GM19463 (cell line): Measurements from ENCODE around the gene TRMT61A.
"Not testable (repeated sequence)": the region's sequence is repeated elsewhere in the genome, so short reads cannot be mapped to it uniquely, and the experiment has no call there.

ENCODE experiments used
- ATAC-seq: cut with Tn5 transposase; IDR thresholded peaks from one replicate; pipeline ENCODE4 v1.9.1; 2021; ENCODE audit warnings: mild to moderate bottlenecking, moderate library complexity; ENCODE audit not compliant: unreplicated experiment

Gene TRMT61A

DNA sequence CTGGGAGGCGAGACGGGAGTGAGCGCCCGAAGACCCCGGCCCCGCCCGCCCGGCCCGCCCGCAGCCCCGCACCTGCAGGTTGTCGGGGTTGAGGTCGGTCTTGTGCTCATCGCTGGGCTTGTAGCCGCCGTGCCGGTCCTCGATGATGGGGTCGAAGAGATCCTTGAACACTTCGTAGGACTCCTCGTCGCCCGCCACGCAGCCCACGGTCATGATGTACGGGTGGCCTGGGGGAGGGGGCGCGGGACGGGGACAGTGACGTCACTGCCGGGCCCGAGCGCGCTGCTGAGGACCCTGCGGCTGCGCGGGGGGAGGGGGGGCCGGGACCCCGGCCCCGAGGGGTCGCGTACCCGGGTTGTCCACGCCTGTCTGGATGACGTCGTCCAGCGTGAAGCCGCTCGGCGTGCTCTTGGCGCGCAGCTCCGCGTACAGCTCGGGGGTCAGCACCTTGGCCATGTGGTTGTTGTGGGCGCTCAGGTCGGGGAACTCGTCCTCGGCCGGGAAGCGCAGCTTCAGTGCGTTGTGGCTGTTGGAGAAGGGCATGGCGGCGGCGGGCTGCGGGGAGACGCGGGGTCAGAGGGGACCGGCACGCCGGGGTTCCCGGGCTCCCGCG lies 6.9 kb upstream of the TRMT61A start:
- no peak for ATAC-seq

GRCh38 chr14:103522649-103523574 lies 6.1 kb upstream of the TRMT61A start, which contains the start of gene CKB:
CKB (minus strand) TSS chr14:103522830; CDS start chr14:103522493, 337 bp downstream.
- ATAC-seq = no peak

DNA sequence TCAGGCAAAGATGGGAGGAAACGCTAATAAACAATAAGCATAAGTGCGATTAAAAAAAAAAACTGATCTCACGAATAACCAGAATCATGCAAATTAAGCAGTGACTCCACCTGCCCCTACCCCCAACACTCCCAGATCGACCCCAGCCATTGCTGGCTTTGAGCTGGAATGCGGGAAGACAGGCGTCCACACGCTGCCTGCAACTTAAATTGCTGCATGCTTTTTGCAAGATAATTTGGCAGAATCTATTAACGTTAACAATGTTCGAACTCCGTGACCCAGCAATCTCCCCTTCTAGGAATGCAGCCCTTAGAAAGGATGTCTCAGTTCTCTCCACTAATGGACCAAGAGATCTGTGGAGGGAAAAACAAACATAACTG lies 5.4 kb upstream of the TRMT61A start:
- no peak for ATAC-seq

DNA sequence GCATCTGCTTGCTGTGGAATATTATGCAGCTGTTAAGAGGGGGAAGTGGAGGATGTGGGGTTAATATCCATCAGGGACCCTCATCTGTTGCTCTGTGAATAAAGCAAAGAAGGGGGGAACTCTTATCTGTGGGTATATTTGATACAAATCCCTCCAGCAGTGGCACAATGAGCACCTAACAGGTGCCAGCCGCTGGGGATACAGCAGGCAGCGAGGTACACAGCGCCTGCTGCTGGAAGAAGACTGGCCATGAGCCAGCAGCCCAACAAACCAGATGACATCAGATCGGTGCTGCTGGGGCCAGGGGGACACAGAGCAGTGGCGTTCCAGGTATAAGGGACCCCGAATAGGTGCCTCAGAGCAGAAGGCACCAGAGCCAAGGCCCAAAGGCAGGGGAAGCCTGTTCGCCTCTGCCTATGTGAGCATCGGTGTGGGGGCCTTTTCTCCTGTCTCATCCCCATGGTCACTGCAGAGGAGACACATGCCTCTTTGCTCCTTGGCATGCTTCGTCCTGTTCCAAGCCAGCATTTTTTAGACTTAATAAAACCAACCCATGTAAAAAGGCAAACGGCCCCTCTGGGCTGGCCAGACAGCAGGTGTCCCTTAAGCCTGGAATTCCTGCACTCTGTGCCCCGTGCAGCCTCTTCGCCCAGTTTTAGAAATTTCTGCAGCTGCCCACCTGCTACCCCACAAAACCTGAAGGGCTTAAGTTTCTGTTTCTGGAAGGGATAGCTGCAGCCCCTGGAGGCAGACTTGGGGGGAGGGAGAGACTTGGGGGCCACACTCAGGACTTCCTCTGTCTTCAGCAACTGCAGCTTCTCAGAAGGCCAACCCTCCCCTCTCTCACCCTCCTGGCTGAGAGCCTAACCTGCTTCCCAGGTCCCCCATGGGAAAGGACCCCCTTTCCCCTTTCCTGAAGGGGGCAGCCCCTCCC lies 4.7 kb upstream of the TRMT61A start:
- no peak for ATAC-seq

DNA sequence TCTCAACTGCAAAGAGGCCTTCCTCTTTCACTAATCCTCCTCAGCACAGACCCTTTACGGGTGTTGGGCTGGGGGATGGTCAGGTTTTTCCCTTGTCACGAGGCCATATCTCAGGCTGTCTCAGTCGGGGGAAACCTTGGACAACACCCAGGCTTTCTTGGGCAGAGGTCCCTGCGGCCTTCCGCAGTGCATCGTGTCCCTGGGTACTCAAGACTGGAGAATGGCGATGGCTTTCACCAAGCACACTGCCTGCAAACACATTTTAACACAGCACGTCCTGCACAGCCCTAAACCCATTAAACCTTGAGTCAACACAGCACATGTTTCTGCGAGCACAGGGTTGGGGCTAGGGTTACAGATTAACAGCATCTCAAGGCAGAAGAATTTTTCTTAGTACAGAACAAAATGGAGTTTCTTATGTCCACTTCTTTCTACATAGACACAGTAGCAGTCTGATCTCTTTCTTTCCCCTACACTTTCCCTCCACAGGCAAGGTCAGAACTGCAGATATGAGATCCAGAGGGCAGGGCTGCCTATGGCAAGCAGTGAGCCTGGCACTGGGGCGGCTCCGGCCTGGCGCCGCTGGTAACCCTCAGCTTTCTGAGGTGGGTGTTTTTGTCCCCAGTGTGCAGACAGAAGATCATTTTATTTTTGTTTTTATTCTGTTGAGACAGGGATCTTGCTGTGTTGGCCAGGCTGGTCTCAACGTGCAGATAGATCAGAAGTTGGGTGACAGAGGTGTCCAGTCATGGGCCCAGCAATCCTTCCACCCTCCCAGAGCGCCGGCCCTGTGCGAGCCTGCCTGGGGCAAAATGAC lies 3.4 kb upstream of the TRMT61A start:
- not testable (repeated sequence) for ATAC-seq

GRCh38 chr14:103526247-103526913 lies 2.6 kb upstream of the TRMT61A start:
- no peak for ATAC-seq

GRCh38 chr14:103526914-103527248 lies 2.1 kb upstream of the TRMT61A start:
- ATAC-seq = no peak

- peak; percentile 86 for ATAC-seq
Observed at GRCh38 chr14:103527408-103528145, 1.4 kb upstream of the TRMT61A start.

GRCh38 chr14:103528146-103528586 lies 830 bp upstream of the TRMT61A start:
- no peak for ATAC-seq

GRCh38 chr14:103529383-103530365 lies 678 bp downstream of the TRMT61A start:
- ATAC-seq = no peak

- no peak for ATAC-seq
Observed at GRCh38 chr14:103530390-103530789, 1.4 kb downstream of the TRMT61A start.

DNA sequence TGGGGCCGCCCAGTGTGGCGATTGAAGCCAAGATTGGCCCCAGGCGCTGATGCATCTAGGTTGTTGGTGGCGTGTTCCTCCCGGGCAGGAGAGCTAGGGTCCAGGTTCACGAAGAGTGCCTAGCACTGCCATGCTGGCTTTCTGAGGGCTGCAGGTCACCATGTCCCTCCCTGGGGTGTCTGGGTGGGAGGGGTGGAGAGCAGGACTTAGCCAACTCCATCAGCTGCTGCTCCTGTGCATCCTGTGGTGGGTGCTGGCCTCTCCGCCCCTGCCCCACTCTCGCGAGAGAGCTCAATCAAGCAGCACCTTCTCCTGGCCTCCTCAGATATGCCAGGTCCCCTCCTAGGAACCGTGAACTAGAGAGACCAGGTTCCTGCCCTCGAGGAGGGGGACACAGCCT lies 1.8 kb downstream of the TRMT61A start:
- ATAC-seq = no peak

DNA sequence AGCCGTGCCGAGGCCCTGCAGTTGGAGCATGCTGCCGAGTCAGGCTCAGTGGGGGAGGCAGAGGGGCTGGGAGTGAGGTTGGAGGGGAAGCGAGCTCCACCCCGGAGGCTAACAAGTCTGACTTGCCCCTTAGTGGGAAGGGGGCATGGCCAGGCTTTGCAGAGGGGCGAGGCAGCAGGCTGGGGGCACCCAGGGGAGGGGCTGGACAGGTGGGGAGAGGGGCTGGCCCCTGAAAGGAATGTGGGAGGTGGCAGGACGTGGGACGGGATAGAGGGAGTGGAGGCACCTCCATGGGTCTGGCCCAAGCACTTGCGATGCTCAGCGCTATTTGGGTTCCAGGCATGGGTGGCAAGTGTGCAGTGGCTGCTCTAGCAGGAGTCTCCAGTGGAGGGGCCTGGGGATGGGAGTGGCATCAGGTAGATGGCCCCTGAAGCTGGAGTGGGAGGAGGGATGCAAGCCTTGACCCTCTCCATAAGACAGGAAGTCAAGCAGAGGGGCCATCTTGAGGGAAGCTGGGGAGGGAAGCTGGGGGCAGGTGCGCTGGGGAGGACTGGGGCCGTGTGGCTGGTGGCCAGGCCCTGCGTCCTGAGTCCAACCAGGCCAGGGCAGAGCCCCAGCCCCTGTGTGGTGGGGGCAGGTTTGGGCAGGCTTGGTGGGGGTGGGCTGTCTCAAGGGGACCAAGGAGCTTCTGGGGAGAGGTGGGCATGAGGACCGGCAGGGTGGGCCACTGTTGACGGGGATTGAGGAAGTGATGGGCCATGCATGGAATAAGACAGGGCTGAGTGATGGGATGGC lies 2.6 kb downstream of the TRMT61A start:
- no peak for ATAC-seq

GRCh38 chr14:103532216-103533136 lies 3.5 kb downstream of the TRMT61A start:
- no peak for ATAC-seq

DNA sequence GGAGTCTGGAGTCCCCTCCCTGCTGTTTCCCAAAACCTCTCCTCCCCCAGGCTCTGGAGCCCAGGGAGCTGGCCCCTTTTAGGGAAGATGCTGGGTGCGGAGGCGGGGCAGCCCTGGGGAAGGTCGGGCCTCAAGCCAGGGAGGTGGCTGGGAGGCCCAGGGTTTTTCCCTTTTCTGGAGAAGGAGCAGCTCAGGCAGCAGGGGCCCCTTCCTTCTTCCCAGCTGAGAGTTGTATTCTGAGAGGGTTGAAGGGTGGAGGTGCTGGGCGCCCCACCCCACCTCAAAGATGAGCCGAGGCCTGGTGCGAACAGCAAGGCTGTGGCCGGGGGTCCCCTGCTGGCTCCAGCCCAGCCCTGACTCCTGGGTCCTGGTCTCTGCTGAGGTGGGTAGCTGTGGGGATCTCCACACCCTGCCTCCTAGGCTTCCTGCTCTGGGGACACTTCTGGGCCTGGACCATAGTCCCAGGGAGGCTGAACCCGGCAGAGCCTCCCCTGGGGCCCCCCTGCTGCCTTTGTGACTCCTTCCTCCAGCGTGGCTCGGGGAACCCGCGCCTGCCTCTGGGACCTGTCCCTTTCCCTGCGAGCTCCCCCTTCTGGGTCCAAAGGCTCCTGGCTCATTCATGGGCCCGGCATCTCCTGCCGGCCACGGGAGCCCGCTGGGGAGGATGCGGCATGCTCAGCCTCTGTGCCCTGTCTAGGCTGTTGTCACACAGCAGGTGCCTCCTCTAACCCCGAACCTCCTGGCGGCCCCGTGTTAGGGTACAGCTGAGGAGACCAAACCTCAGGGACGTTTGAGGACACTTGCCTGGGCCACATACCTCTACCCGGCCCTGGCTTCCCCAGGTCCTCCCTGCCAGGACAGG lies 4.4 kb downstream of the TRMT61A start:
- ATAC-seq = no peak
